Osteoblast (primary cell): Measurements from ENCODE around the gene LURAP1L. TPM values are rescaled to one million over a fixed set of nuclear protein-coding genes. Genes with fewer than 3 reads are reported as not detected.

Experiments
- DNase-seq: peaks from one replicate; pipeline ENCODE4 v3.0.0; 2011; ENCODE audit warnings: low spot score, mixed read lengths; ENCODE audit not compliant: insufficient read length; ENCODE audit errors: missing footprints
- H2AFZ ChIP-seq: 2 replicates; pipeline ENCODE4 v1.6.0; 2011; ENCODE audit warnings: mild to moderate bottlenecking, low read length
- H3K27ac ChIP-seq: 2 replicates; pipeline ENCODE4 v1.5.1; 2011; ENCODE audit warnings: mild to moderate bottlenecking, low read depth, low read length, moderate library complexity
- H3K27me3 ChIP-seq: 2 replicates; pipeline ENCODE4 v1.6.0; 2012; ENCODE audit warnings: mild to moderate bottlenecking, control low read depth, inconsistent platforms, low read length, moderate library complexity; ENCODE audit not compliant: insufficient read depth
- H3K36me3 ChIP-seq: 2 replicates; pipeline ENCODE4 v1.5.1; 2011; ENCODE audit warnings: mild to moderate bottlenecking, low read length, control low read depth, moderate library complexity; ENCODE audit not compliant: insufficient read depth
- H3K4me1 ChIP-seq: 2 replicates; pipeline ENCODE4 v1.5.1; 2011; ENCODE audit warnings: mild to moderate bottlenecking, low read length, control low read depth, moderate library complexity; ENCODE audit not compliant: insufficient read depth
- H3K4me2 ChIP-seq: 2 replicates; pipeline ENCODE4 v1.6.0; 2011; ENCODE audit warnings: mild to moderate bottlenecking, low read length; ENCODE audit not compliant: insufficient read depth
- H3K4me3 ChIP-seq: fragments of 200-600 bp; sonication (generic); 3 replicates; pipeline ENCODE4 v1.5.1; 2012; ENCODE audit warnings: mild to moderate bottlenecking, low read length, inconsistent platforms; ENCODE audit not compliant: insufficient read depth
- H3K79me2 ChIP-seq: 2 replicates; pipeline ENCODE4 v1.6.0; 2012; ENCODE audit warnings: mild to moderate bottlenecking, low read length, control low read depth, inconsistent platforms; ENCODE audit not compliant: insufficient read depth
- H3K9me3 ChIP-seq: 2 replicates; pipeline ENCODE4 v1.5.1; 2011; ENCODE audit warnings: low read depth, low read length, control low read depth
- H4K20me1 ChIP-seq: 2 replicates; pipeline ENCODE4 v1.6.0; 2012; ENCODE audit warnings: mild to moderate bottlenecking, low read length, control low read depth; ENCODE audit not compliant: insufficient read depth
- CTCF ChIP-seq: IDR thresholded peaks from 2 replicates; pipeline ENCODE4 v1.5.1; 2011; ENCODE audit warnings: mild to moderate bottlenecking, low read depth, low read length, moderate library complexity; ENCODE audit errors: extremely low read depth
- total RNA-seq: library from RNA; depleted of rRNA; stranded (reverse); fragments of >200 nt; gene quantifications from 2 replicates; pipeline ENCODE4 v1.2.3, GENCODE V29; 2012

The LURAP1L gene
- total RNA-seq, 1 donor: 88.3 TPM

- no peak overlapping the region for H3K4me3 ChIP-seq
- H3K36me3 ChIP-seq: no peaks in the 10 kb centered on the region
- no peaks in the 10 kb centered on the region for H4K20me1 ChIP-seq
- H3K4me2 ChIP-seq: no peak overlapping the region
- no peak overlapping the region for H3K27ac ChIP-seq
- H2AFZ ChIP-seq: peak overlapping the region; percentile 11
- TF ChIP-seq CTCF: no peak
- no peaks in the 10 kb centered on the region for H3K79me2 ChIP-seq
- no peak for DNase-seq
- H3K27me3 ChIP-seq: no peaks in the 10 kb centered on the region
- H3K9me3 ChIP-seq: no peaks in the 10 kb centered on the region
- no peaks in the 10 kb centered on the region for H3K4me1 ChIP-seq
Measured at GRCh38 chr9:12766357-12766756, 8.5 kb upstream of the LURAP1L start.

GRCh38 chr9:12770261-12770660 is 4.6 kb upstream of the LURAP1L start:
- Histone ChIP-seq H3K79me2 (peaks cover 3% of the 10 kb centered on the region), H3K4me1 (no peaks in the 10 kb centered on the region), H3K27ac (no peak overlapping the region), H4K20me1 (no peaks in the 10 kb centered on the region), H3K9me3 (no peaks in the 10 kb centered on the region), H3K4me3 (no peak overlapping the region), H3K27me3 (no peaks in the 10 kb centered on the region), H2AFZ (no peak overlapping the region), H3K4me2 (no peak overlapping the region), H3K36me3 (no peaks in the 10 kb centered on the region)
- no peak for TF ChIP-seq CTCF
- no peak for DNase-seq

GRCh38 chr9:12771891-12772290 is 2.9 kb upstream of the LURAP1L start:
- Histone ChIP-seq H3K4me1 (no peaks in the 10 kb centered on the region), H3K36me3 (no peaks in the 10 kb centered on the region), H3K4me2 (peak overlapping the region; percentile 10), H3K9me3 (no peaks in the 10 kb centered on the region), H3K4me3 (no peak overlapping the region), H3K27ac (no peak overlapping the region), H3K79me2 (peaks cover 19% of the 10 kb centered on the region), H4K20me1 (no peaks in the 10 kb centered on the region), H2AFZ (peak overlapping the region; percentile 25), H3K27me3 (no peaks in the 10 kb centered on the region)
- TF ChIP-seq CTCF: no peak
- DNase-seq: peak; percentile 44

- peaks cover 36% of the 10 kb centered on the region for H3K79me2 ChIP-seq
- DNase-seq: no peak
- H3K9me3 ChIP-seq: no peaks in the 10 kb centered on the region
- no peak for TF ChIP-seq CTCF
- H2AFZ ChIP-seq: no peak overlapping the region
- H3K4me2 ChIP-seq: no peak overlapping the region
- no peak overlapping the region for H3K27ac ChIP-seq
- H4K20me1 ChIP-seq: no peaks in the 10 kb centered on the region
- no peaks in the 10 kb centered on the region for H3K27me3 ChIP-seq
- H3K4me1 ChIP-seq: peaks cover 8% of the 10 kb centered on the region
- H3K36me3 ChIP-seq: peaks cover 4% of the 10 kb centered on the region
- H3K4me3 ChIP-seq: no peak overlapping the region
Measured at GRCh38 chr9:12773562-12773961, 1.3 kb upstream of the LURAP1L start.
